IMR-90 (cell line): ENCODE results near the gene OSBPL3.
"Not testable (repeated sequence)": the region's sequence is repeated elsewhere in the genome, so short reads cannot be mapped to it uniquely, and the experiment has no call there.

Source experiments
- CHD1 ChIP-seq: IDR thresholded peaks from 2 replicates; pipeline ENCODE4 v1.6.1; 2012; ENCODE audit warnings: low read depth, low read length, improper control_type of control experiment
- FOS ChIP-seq: fragments of 150-350 bp; IDR thresholded peaks from 2 replicates; pipeline ENCODE4 v1.6.1; 2016; ENCODE audit warnings: low read depth, low read length
- MAFK ChIP-seq: IDR thresholded peaks from 2 replicates; pipeline ENCODE4 v1.6.1; 2012; ENCODE audit warnings: low read depth, low read length, improper control_type of control experiment
- POLR2A ChIP-seq: IDR thresholded peaks from 2 replicates; pipeline ENCODE4 v1.6.1; 2012; ENCODE audit warnings: mild to moderate bottlenecking, low read depth, low read length
- RCOR1 ChIP-seq: IDR thresholded peaks from 2 replicates; pipeline ENCODE4 v1.6.1; 2012; ENCODE audit warnings: mild to moderate bottlenecking, low read length, improper control_type of control experiment; ENCODE audit not compliant: insufficient replicate concordance
- RFX5 ChIP-seq: IDR thresholded peaks from 2 replicates; pipeline ENCODE4 v1.8.0; 2012; ENCODE audit warnings: low read depth, mild to moderate bottlenecking, low read length, moderate library complexity
- SMC3 ChIP-seq: fragments of 150-350 bp; IDR thresholded peaks from 2 replicates; pipeline ENCODE4 v1.6.1; 2016; ENCODE audit warnings: low read depth, mild to moderate bottlenecking, antibody characterized with exemption, low read length, moderate library complexity
- TF ChIP-seq, protein P1 (sequence below): conservative IDR thresholded peaks from 2 replicates; pipeline ENCODE4 v1.5.1; 2012; ENCODE audit warnings: mild to moderate bottlenecking, low read depth, low read length, improper control_type of control experiment
- TF ChIP-seq, protein P2 (sequence below): fragments of 150-350 bp; IDR thresholded peaks from 2 replicates; pipeline ENCODE4 v1.6.1; 2016; ENCODE audit warnings: low read depth, mild to moderate bottlenecking, low read length, moderate library complexity, borderline replicate concordance
- TF ChIP-seq, protein P3 (sequence below): fragments of 150-350 bp; IDR thresholded peaks from 2 replicates; pipeline ENCODE4 v1.6.1; 2017; ENCODE audit warnings: mild to moderate bottlenecking, antibody characterized with exemption, low read length, low read depth

DNA sequence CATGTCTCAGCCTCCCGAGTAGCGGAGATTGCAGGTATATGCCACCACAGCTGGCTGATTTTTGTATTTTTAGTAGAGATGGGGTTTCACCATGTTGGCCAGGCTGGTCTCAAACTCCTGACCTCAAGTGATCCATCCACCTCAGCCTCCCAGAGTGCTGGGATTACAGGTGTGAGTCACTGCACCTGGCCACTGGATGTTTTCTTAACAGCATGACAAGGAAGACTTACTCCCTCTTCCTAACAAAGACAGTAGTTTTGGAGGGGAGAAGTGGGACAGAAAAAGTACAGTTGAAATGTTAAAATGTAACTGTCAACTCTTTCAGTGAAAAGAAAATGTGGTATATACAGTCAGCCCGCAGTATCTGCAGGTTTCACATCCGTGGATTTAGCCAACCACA, 76.0 kb downstream of the OSBPL3 start:
- not testable (repeated sequence) for TF ChIP-seq POLR2A, SMC3, RFX5, CHD1, MAFK, FOS, RCOR1
- TF ChIP-seq, protein P1, sequence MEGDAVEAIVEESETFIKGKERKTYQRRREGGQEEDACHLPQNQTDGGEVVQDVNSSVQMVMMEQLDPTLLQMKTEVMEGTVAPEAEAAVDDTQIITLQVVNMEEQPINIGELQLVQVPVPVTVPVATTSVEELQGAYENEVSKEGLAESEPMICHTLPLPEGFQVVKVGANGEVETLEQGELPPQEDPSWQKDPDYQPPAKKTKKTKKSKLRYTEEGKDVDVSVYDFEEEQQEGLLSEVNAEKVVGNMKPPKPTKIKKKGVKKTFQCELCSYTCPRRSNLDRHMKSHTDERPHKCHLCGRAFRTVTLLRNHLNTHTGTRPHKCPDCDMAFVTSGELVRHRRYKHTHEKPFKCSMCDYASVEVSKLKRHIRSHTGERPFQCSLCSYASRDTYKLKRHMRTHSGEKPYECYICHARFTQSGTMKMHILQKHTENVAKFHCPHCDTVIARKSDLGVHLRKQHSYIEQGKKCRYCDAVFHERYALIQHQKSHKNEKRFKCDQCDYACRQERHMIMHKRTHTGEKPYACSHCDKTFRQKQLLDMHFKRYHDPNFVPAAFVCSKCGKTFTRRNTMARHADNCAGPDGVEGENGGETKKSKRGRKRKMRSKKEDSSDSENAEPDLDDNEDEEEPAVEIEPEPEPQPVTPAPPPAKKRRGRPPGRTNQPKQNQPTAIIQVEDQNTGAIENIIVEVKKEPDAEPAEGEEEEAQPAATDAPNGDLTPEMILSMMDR: not testable (repeated sequence)
- TF ChIP-seq, protein P2, sequence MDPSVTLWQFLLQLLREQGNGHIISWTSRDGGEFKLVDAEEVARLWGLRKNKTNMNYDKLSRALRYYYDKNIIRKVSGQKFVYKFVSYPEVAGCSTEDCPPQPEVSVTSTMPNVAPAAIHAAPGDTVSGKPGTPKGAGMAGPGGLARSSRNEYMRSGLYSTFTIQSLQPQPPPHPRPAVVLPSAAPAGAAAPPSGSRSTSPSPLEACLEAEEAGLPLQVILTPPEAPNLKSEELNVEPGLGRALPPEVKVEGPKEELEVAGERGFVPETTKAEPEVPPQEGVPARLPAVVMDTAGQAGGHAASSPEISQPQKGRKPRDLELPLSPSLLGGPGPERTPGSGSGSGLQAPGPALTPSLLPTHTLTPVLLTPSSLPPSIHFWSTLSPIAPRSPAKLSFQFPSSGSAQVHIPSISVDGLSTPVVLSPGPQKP: not testable (repeated sequence)
- TF ChIP-seq, protein P3, sequence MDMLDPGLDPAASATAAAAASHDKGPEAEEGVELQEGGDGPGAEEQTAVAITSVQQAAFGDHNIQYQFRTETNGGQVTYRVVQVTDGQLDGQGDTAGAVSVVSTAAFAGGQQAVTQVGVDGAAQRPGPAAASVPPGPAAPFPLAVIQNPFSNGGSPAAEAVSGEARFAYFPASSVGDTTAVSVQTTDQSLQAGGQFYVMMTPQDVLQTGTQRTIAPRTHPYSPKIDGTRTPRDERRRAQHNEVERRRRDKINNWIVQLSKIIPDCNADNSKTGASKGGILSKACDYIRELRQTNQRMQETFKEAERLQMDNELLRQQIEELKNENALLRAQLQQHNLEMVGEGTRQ: not testable (repeated sequence)
